SK-N-SH treated with all-trans-retinoic acid at 6 μM for 48 hours (cell line): ENCODE results near the gene SPRR2A.
A peak's percentile ranks its signal among the peaks of the same experiment; 100 is the strongest.

ENCODE experiments used
- ATAC-seq: fragments of 200-7000 bp; cut with Tn5 transposase; 3 replicates; pipeline ENCODE4 v1.9.1; 2020; ENCODE audit warnings: mild to moderate bottlenecking, moderate library complexity
- ARNTL ChIP-seq: fragments of 450-650 bp; formaldehyde crosslinking; IDR thresholded peaks from 2 replicates; pipeline ENCODE4 v1.5.0; 2020; ENCODE audit warnings: low read depth, mild to moderate bottlenecking, moderate library complexity, borderline replicate concordance
- CREB5 ChIP-seq: fragments of 250-450 bp; sonication (Bioruptor Pico); IDR thresholded peaks from 2 replicates; pipeline ENCODE4 v1.5.1; 2020; ENCODE audit warnings: low read depth, mild to moderate bottlenecking, moderate library complexity
- CSDC2 ChIP-seq: fragments of 250-450 bp; sonication (Bioruptor Pico); IDR thresholded peaks from 2 replicates; pipeline ENCODE4 v1.5.0; 2020; ENCODE audit warnings: mild to moderate bottlenecking, moderate library complexity
- CSRNP3 ChIP-seq: fragments of 250-450 bp; sonication (Bioruptor Pico); IDR thresholded peaks from 2 replicates; pipeline ENCODE4 v1.5.1; 2021; ENCODE audit warnings: mild to moderate bottlenecking, moderate library complexity
- ESRRG ChIP-seq: fragments of 250-450 bp; sonication (Bioruptor Pico); IDR thresholded peaks from 2 replicates; pipeline ENCODE4 v1.6.1; 2021; ENCODE audit warnings: mild to moderate bottlenecking
- GLIS3 ChIP-seq: fragments of 250-450 bp; sonication (Bioruptor Pico); IDR thresholded peaks from 2 replicates; pipeline ENCODE4 v1.5.0; 2020; ENCODE audit warnings: mild to moderate bottlenecking, moderate library complexity
- OSR1 ChIP-seq: fragments of 250-450 bp; sonication (Bioruptor Pico); IDR thresholded peaks from 2 replicates; pipeline ENCODE4 v1.8.0; 2022; ENCODE audit warnings: moderate library complexity, mild to moderate bottlenecking, inconsistent platforms
- POU6F1 ChIP-seq: fragments of 250-450 bp; sonication (Bioruptor Pico); IDR thresholded peaks from 2 replicates; pipeline ENCODE4 v1.8.0; 2021; ENCODE audit warnings: low read depth, mild to moderate bottlenecking, moderate library complexity, borderline replicate concordance
- PPARA ChIP-seq: fragments of 250-450 bp; sonication (Bioruptor Pico); IDR thresholded peaks from 2 replicates; pipeline ENCODE4 v1.5.0; 2020; ENCODE audit warnings: mild to moderate bottlenecking, borderline replicate concordance
- SNAI2 ChIP-seq: fragments of 250-450 bp; sonication (Bioruptor Pico); IDR thresholded peaks from 2 replicates; pipeline ENCODE4 v1.5.0; 2020; ENCODE audit warnings: mild to moderate bottlenecking, moderate library complexity
- TCF4 ChIP-seq: fragments of 250-450 bp; sonication (Bioruptor Pico); IDR thresholded peaks from 2 replicates; pipeline ENCODE4 v1.8.0; 2021; ENCODE audit warnings: mild to moderate bottlenecking, moderate library complexity, borderline replicate concordance
- ZC3H10 ChIP-seq: fragments of 250-450 bp; sonication (Bioruptor Pico); IDR thresholded peaks from 2 replicates; pipeline ENCODE4 v1.5.1; 2021; ENCODE audit warnings: mild to moderate bottlenecking, moderate library complexity
- ZFP30 ChIP-seq: fragments of 450-650 bp; formaldehyde crosslinking; IDR thresholded peaks from 2 replicates; pipeline ENCODE4 v1.5.0; 2022; ENCODE audit warnings: mild to moderate bottlenecking, moderate library complexity
- ZNF565 ChIP-seq: fragments of 450-650 bp; formaldehyde crosslinking; conservative IDR thresholded peaks from 2 replicates; pipeline ENCODE4 v1.5.0; 2020; ENCODE audit warnings: low read depth, mild to moderate bottlenecking, moderate library complexity
- ZNF8 ChIP-seq: fragments of 450-650 bp; formaldehyde crosslinking; IDR thresholded peaks from 2 replicates; pipeline ENCODE4 v1.5.0; 2020; ENCODE audit warnings: mild to moderate bottlenecking, moderate library complexity
- TF ChIP-seq, protein P1 (sequence below): fragments of 250-450 bp; sonication (Bioruptor Pico); IDR thresholded peaks from 2 replicates; pipeline ENCODE4 v1.5.0; 2020; ENCODE audit warnings: mild to moderate bottlenecking, moderate library complexity

Gene SPRR2A

GRCh38 chr1:153057375-153057774 is at the start of gene SPRR2A:
SPRR2A (minus strand) TSS chr1:153057512; CDS start chr1:153056735, 777 bp downstream.
- TF ChIP-seq PPARA (CRISPR knock-in tag), result no peak
- TF ChIP-seq POU6F1 (CRISPR knock-in tag), result no peak
- TF ChIP-seq CSRNP3, result no peak
- TF ChIP-seq, protein P1, sequence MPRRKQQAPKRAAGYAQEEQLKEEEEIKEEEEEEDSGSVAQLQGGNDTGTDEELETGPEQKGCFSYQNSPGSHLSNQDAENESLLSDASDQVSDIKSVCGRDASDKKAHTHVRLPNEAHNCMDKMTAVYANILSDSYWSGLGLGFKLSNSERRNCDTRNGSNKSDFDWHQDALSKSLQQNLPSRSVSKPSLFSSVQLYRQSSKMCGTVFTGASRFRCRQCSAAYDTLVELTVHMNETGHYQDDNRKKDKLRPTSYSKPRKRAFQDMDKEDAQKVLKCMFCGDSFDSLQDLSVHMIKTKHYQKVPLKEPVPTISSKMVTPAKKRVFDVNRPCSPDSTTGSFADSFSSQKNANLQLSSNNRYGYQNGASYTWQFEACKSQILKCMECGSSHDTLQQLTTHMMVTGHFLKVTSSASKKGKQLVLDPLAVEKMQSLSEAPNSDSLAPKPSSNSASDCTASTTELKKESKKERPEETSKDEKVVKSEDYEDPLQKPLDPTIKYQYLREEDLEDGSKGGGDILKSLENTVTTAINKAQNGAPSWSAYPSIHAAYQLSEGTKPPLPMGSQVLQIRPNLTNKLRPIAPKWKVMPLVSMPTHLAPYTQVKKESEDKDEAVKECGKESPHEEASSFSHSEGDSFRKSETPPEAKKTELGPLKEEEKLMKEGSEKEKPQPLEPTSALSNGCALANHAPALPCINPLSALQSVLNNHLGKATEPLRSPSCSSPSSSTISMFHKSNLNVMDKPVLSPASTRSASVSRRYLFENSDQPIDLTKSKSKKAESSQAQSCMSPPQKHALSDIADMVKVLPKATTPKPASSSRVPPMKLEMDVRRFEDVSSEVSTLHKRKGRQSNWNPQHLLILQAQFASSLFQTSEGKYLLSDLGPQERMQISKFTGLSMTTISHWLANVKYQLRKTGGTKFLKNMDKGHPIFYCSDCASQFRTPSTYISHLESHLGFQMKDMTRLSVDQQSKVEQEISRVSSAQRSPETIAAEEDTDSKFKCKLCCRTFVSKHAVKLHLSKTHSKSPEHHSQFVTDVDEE (CRISPR knock-in tag), result no peak
- TF ChIP-seq TCF4 (CRISPR knock-in tag), result no peak
- TF ChIP-seq CSDC2 (CRISPR knock-in tag), result no peak
- TF ChIP-seq ZNF8, result no peak
- no peak for TF ChIP-seq ZFP30 (CRISPR knock-in tag)
- TF ChIP-seq OSR1 (CRISPR knock-in tag), result no peak
- no peak for ATAC-seq

- TF ChIP-seq SNAI2 (CRISPR knock-in tag), result no peak
- TF ChIP-seq ESRRG (CRISPR knock-in tag), result no peak
- TF ChIP-seq ZNF565 (CRISPR knock-in tag), result no peak
- ATAC-seq, result peak; percentile 22; the same call in 1 of the 3 replicates
Observed at GRCh38 chr1:153100245-153100644, 42.9 kb upstream of the SPRR2A start.

DNA sequence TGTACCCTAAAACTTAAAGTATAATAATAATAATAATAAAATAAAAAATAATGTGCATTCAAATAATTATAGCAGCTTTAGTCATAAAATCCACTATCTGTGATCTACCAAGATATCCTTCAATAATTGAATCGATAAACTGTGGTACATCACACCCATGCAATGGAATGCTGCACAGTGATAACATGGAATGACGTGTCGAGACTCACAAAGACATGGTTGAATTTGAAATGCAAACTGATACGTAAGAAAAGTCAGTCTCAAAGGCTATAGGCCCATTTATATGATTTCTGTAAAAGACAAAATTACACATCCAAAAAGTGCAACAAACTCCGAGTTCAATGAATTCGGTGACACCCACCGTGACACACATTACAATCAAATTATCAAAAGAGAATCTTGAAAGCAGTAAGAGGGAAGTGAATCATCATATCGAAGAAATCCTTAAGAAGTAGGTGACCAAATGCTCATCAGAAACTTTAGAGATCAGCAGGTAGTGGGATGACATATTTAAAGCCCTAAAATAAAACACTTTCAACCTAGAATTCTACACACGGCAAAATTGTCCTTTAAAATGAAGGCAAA is 42.2 kb upstream of the SPRR2A start:
- TF ChIP-seq CSRNP3 (no peak), ARNTL (no peak), GLIS3 (CRISPR knock-in tag) (no peak), ZNF565 (CRISPR knock-in tag) (no peak), CREB5 (CRISPR knock-in tag) (no peak), PPARA (CRISPR knock-in tag) (no peak), OSR1 (CRISPR knock-in tag) (no peak), TCF4 (CRISPR knock-in tag) (no peak), ZC3H10 (CRISPR knock-in tag) (no peak)
- TF ChIP-seq, protein P1 (CRISPR knock-in tag), result no peak
- no peak for ATAC-seq
